HepG2 (cell line): ENCODE data around the gene SELENOI. TPM values are rescaled to one million over a fixed set of nuclear protein-coding genes. Genes with fewer than 3 reads are reported as not detected.
A peak's percentile ranks its signal among the peaks of the same experiment; 100 is the strongest.

Experiments
- CBX5 ChIP-seq: sonication (generic); formaldehyde crosslinking; IDR thresholded peaks from 2 replicates; pipeline ENCODE4 v1.4.0; 2020; ENCODE audit warnings: missing genetic modification reagents, borderline replicate concordance
- ELF4 ChIP-seq: sonication (generic); formaldehyde crosslinking; IDR thresholded peaks from 2 replicates; pipeline ENCODE4 v1.5.0; 2020; ENCODE audit warnings: missing genetic modification reagents, mild to moderate bottlenecking, moderate library complexity, borderline replicate concordance
- FOXK2 ChIP-seq: fragments of 450-650 bp; IDR thresholded peaks from 2 replicates; pipeline ENCODE4 v1.6.1; 2016
- MED1 ChIP-seq: sonication (generic); formaldehyde crosslinking; IDR thresholded peaks from 2 replicates; pipeline ENCODE4 v1.4.0; 2020; ENCODE audit warnings: missing genetic modification reagents
- NFIB ChIP-seq: sonication (generic); formaldehyde crosslinking; IDR thresholded peaks from 2 replicates; pipeline ENCODE4 v1.9.0; 2021; ENCODE audit warnings: missing genetic modification reagents, mild to moderate bottlenecking, borderline replicate concordance
- POLR2G ChIP-seq: fragments of 200-400 bp; formaldehyde crosslinking; IDR thresholded peaks from 2 replicates; pipeline ENCODE4 v1.6.1; 2018; ENCODE audit warnings: mild to moderate bottlenecking, low read depth, low read length, moderate library complexity
- REXO4 ChIP-seq: sonication (generic); formaldehyde crosslinking; IDR thresholded peaks from 2 replicates; pipeline ENCODE4 v1.8.0; 2022; ENCODE audit warnings: missing genetic modification reagents, mild to moderate bottlenecking, borderline replicate concordance
- ZBTB1 ChIP-seq: sonication (generic); formaldehyde crosslinking; IDR thresholded peaks from 2 replicates; pipeline ENCODE4 v1.4.0; 2020; ENCODE audit warnings: missing genetic modification reagents, borderline replicate concordance
- ZEB1 ChIP-seq: IDR thresholded peaks from 2 replicates; pipeline ENCODE4 v1.6.1; 2012; ENCODE audit warnings: mild to moderate bottlenecking, low read depth, inconsistent platforms; ENCODE audit not compliant: insufficient replicate concordance
- ZNF251 ChIP-seq: sonication (generic); formaldehyde crosslinking; IDR thresholded peaks from 2 replicates; pipeline ENCODE4 v1.9.0; 2021; ENCODE audit warnings: mild to moderate bottlenecking, missing genetic modification reagents
- ZNF543 ChIP-seq: sonication (generic); formaldehyde crosslinking; IDR thresholded peaks from 2 replicates; pipeline ENCODE4 v1.4.0; 2020; ENCODE audit warnings: mild to moderate bottlenecking, missing genetic modification reagents
- ZNF616 ChIP-seq: sonication (generic); formaldehyde crosslinking; IDR thresholded peaks from 2 replicates; pipeline ENCODE4 v1.5.0; 2020; ENCODE audit warnings: low read depth, mild to moderate bottlenecking, missing genetic modification reagents
- ZNF777 ChIP-seq: sonication (generic); formaldehyde crosslinking; IDR thresholded peaks from 2 replicates; pipeline ENCODE4 v1.4.0; 2020; ENCODE audit warnings: missing genetic modification reagents
- ZSCAN30 ChIP-seq: sonication (generic); formaldehyde crosslinking; IDR thresholded peaks from 2 replicates; pipeline ENCODE4 v1.5.0; 2020; ENCODE audit warnings: mild to moderate bottlenecking, missing genetic modification reagents
- polyA plus RNA-seq, 8 experiments: library from polyadenylated mRNA; depleted of rRNA in 3 of 8; stranded (reverse) in 7 of 8; unstranded in 1 of 8; fragments of >200 nt; fragmentation: Illumina TruSeq in 4 of 8; extraction: Trizol in 4 of 8; gene quantifications; 2 replicates each; pipeline versions ENCODE4 v1.2.1 to v1.2.3, GENCODE V29; 2011 to 2016; ENCODE audit warnings: low read depth in 4 of 8, missing spikeins in 1 of 8, mixed read lengths in 1 of 8; ENCODE audit not compliant: insufficient read depth in 1 of 8
- total RNA-seq, 5 experiments: library from RNA; depleted of rRNA; stranded (reverse); fragments of >200 nt; fragmentation: Illumina TruSeq; extraction: Trizol; gene quantifications; 2 replicates each; pipeline ENCODE4 v1.2.3, GENCODE V29; 2016; ENCODE audit warnings: low read depth in 1 of 5
- TF ChIP-seq, protein P1 (sequence below): sonication (generic); formaldehyde crosslinking; IDR thresholded peaks from 2 replicates; pipeline ENCODE4 v1.4.0; 2020; ENCODE audit warnings: missing genetic modification reagents, mild to moderate bottlenecking, borderline replicate concordance
- TF ChIP-seq, protein P2 (sequence below): sonication (generic); formaldehyde crosslinking; IDR thresholded peaks from 2 replicates; pipeline ENCODE4 v1.5.0; 2020; ENCODE audit warnings: mild to moderate bottlenecking, low read depth, missing genetic modification reagents, borderline replicate concordance
- TF ChIP-seq, protein P3 (sequence below): sonication (generic); formaldehyde crosslinking; IDR thresholded peaks from 2 replicates; pipeline ENCODE4 v1.5.0; 2020; ENCODE audit warnings: missing genetic modification reagents
- TF ChIP-seq, protein P4 (sequence below): IDR thresholded peaks from 2 replicates; pipeline ENCODE4 v1.6.1; 2016; ENCODE audit warnings: mild to moderate bottlenecking
- TF ChIP-seq, protein P5 (sequence below): sonication (generic); formaldehyde crosslinking; IDR thresholded peaks from 2 replicates; pipeline ENCODE4 v1.4.0; 2020; ENCODE audit warnings: missing genetic modification reagents, mild to moderate bottlenecking, borderline replicate concordance

The SELENOI gene
- total and polyA plus RNA-seq, 2 of the 13 experiments (the other 11 are each of a cell fraction or from before 2014, with no cell fraction given) = 27.7 to 60.3 TPM

DNA sequence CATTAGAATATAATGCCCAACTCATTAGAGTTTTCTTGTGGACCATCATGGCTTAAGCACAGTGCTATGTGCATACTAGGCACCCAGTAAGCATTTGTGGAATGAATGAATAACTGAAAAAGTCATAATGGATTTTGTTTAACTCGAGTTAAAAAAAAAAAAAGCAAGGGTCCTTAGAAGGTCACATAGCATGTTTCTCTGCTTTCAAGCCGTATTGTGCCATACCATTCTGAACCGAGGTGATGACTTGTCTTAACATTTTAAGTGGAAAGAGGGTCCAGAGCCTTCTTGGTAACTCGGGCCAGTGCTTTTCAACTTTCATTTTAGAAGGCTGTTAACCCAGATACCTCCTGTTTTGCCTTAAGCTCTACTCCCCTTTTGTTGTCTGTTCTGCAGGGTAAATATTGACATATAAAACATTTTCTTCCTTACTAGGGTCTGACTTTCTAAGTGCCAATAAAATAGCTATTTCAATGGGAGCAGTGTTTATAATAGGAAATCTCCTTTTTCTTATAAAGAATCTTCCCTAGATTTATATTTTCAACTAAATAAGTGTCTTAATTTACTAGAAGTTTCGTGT is 1.4 kb downstream of the SELENOI start (continued):
- TF ChIP-seq, protein P1, sequence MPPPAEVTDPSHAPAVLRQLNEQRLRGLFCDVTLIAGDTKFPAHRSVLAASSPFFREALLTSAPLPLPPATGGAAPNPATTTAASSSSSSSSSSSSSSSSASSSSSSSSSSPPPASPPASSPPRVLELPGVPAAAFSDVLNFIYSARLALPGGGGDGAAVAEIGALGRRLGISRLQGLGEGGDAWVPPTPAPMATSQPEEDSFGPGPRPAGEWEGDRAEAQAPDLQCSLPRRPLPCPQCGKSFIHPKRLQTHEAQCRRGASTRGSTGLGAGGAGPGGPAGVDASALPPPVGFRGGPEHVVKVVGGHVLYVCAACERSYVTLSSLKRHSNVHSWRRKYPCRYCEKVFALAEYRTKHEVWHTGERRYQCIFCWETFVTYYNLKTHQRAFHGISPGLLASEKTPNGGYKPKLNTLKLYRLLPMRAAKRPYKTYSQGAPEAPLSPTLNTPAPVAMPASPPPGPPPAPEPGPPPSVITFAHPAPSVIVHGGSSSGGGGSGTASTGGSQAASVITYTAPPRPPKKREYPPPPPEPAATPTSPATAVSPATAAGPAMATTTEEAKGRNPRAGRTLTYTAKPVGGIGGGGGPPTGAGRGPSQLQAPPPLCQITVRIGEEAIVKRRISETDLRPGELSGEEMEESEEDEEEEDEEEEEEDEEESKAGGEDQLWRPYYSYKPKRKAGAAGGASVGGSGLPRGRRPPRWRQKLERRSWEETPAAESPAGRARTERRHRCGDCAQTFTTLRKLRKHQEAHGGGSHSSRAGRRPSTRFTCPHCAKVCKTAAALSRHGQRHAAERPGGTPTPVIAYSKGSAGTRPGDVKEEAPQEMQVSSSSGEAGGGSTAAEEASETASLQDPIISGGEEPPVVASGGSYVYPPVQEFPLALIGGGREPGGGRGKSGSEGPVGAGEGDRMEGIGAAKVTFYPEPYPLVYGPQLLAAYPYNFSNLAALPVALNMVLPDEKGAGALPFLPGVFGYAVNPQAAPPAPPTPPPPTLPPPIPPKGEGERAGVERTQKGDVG (CRISPR knock-in tag) = no peak
- no peak for TF ChIP-seq ZSCAN30 (CRISPR knock-in tag)
- TF ChIP-seq ELF4 = no peak
- TF ChIP-seq, protein P2, sequence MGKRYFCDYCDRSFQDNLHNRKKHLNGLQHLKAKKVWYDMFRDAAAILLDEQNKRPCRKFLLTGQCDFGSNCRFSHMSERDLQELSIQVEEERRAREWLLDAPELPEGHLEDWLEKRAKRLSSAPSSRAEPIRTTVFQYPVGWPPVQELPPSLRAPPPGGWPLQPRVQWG (CRISPR knock-in tag) = no peak
- no peak for TF ChIP-seq ZNF777 (CRISPR knock-in tag)
- TF ChIP-seq, protein P3, sequence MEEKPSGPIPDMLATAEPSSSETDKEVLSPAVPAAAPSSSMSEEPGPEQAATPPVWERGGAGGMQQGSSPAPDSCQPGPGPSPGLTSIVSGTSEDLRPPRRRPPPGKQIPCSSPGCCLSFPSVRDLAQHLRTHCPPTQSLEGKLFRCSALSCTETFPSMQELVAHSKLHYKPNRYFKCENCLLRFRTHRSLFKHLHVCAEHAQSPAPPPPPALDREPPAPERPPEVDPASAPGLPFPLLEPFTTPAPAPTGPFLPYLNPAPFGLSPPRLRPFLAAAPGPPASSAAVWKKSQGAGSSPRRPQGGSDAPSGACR = no peak
- TF ChIP-seq ZNF616 = no peak
- TF ChIP-seq ZNF543 (CRISPR knock-in tag) = no peak
- no peak for TF ChIP-seq ZNF251 (CRISPR knock-in tag)
- peak; percentile 30; the same call in 1 of the 2 replicates for TF ChIP-seq MED1 (CRISPR knock-in tag)
- TF ChIP-seq REXO4 = no peak
- TF ChIP-seq NFIB (CRISPR knock-in tag) = no peak
- TF ChIP-seq FOXK2 = no peak
- TF ChIP-seq, protein P4, sequence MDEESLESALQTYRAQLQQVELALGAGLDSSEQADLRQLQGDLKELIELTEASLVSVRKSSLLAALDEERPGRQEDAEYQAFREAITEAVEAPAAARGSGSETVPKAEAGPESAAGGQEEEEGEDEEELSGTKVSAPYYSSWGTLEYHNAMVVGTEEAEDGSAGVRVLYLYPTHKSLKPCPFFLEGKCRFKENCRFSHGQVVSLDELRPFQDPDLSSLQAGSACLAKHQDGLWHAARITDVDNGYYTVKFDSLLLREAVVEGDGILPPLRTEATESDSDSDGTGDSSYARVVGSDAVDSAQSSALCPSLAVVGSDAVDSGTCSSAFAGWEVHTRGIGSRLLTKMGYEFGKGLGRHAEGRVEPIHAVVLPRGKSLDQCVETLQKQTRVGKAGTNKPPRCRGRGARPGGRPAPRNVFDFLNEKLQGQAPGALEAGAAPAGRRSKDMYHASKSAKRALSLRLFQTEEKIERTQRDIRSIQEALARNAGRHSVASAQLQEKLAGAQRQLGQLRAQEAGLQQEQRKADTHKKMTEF (CRISPR knock-in tag) = peak; percentile 23; the same call in 1 of the 2 replicates
- no peak for TF ChIP-seq POLR2G
- no peak for TF ChIP-seq CBX5 (CRISPR knock-in tag)
- no peak for TF ChIP-seq ZEB1
- TF ChIP-seq, protein P5, sequence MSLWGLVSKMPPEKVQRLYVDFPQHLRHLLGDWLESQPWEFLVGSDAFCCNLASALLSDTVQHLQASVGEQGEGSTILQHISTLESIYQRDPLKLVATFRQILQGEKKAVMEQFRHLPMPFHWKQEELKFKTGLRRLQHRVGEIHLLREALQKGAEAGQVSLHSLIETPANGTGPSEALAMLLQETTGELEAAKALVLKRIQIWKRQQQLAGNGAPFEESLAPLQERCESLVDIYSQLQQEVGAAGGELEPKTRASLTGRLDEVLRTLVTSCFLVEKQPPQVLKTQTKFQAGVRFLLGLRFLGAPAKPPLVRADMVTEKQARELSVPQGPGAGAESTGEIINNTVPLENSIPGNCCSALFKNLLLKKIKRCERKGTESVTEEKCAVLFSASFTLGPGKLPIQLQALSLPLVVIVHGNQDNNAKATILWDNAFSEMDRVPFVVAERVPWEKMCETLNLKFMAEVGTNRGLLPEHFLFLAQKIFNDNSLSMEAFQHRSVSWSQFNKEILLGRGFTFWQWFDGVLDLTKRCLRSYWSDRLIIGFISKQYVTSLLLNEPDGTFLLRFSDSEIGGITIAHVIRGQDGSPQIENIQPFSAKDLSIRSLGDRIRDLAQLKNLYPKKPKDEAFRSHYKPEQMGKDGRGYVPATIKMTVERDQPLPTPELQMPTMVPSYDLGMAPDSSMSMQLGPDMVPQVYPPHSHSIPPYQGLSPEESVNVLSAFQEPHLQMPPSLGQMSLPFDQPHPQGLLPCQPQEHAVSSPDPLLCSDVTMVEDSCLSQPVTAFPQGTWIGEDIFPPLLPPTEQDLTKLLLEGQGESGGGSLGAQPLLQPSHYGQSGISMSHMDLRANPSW (CRISPR knock-in tag) = 0 out of 2 replicates have a peak, but pooled peaks have one; percentile 19
- no peak for TF ChIP-seq ZBTB1 (CRISPR knock-in tag)
